K562 (cell line): ENCODE measurements around the gene DEF6. TPM values are rescaled to one million over a fixed set of nuclear protein-coding genes. Genes with fewer than 3 reads are reported as not detected.

Experiments used
- CBX3 ChIP-seq, 2 experiments: IDR thresholded peaks; 1 replicate in 1 of 2; 2 replicates in 1 of 2; pipeline ENCODE4 v1.6.1; 2012; ENCODE audit warnings: inconsistent platforms in 2 of 2, low read length in 2 of 2, borderline replicate concordance in 1 of 2, control low read depth in 1 of 2
- DEAF1 ChIP-seq: fragments of 450-650 bp; formaldehyde crosslinking; IDR thresholded peaks from 2 replicates; pipeline ENCODE4 v1.4.0; 2020; ENCODE audit warnings: mild to moderate bottlenecking, moderate library complexity
- EHMT2 ChIP-seq: fragments of 450-650 bp; IDR thresholded peaks from 2 replicates; pipeline ENCODE4 v1.6.1; 2018; ENCODE audit warnings: antibody characterized with exemption
- EWSR1 ChIP-seq: fragments of 450-650 bp; IDR thresholded peaks from 2 replicates; pipeline ENCODE4 v1.6.1; 2018; ENCODE audit warnings: borderline replicate concordance, mild to moderate bottlenecking, low read depth, moderate library complexity; ENCODE audit not compliant: partially characterized antibody
- GABPB1 ChIP-seq: sonication (generic); formaldehyde crosslinking; IDR thresholded peaks from 2 replicates; pipeline ENCODE4 v1.8.0; 2022; ENCODE audit warnings: mild to moderate bottlenecking, missing genetic modification reagents
- HOXB6 ChIP-seq: fragments of 250-450 bp; sonication (Bioruptor Pico); IDR thresholded peaks from 2 replicates; pipeline ENCODE4 v1.5.1; 2022; ENCODE audit warnings: mild to moderate bottlenecking, borderline replicate concordance
- MED1 ChIP-seq: sonication (generic); formaldehyde crosslinking; IDR thresholded peaks from 2 replicates; pipeline ENCODE4 v1.8.1; 2023; ENCODE audit warnings: missing genetic modification reagents, borderline replicate concordance
- NR1H2 ChIP-seq: sonication (generic); formaldehyde crosslinking; IDR thresholded peaks from 2 replicates; pipeline ENCODE4 v1.4.0; 2020; ENCODE audit warnings: mild to moderate bottlenecking, missing genetic modification reagents
- TAF1 ChIP-seq: IDR thresholded peaks from 2 replicates; pipeline ENCODE4 v1.6.1; 2011; ENCODE audit warnings: mild to moderate bottlenecking, low read length, moderate library complexity; ENCODE audit not compliant: insufficient read depth, control insufficient read depth, severe bottlenecking; ENCODE audit errors: extremely low read depth
- TFAP4 ChIP-seq: sonication (generic); formaldehyde crosslinking; IDR thresholded peaks from 2 replicates; pipeline ENCODE4 v1.8.0; 2022; ENCODE audit warnings: missing genetic modification reagents, mild to moderate bottlenecking, moderate library complexity, borderline replicate concordance
- ZBTB17 ChIP-seq: fragments of 450-650 bp; formaldehyde crosslinking; IDR thresholded peaks from 2 replicates; pipeline ENCODE4 v1.4.0; 2020; ENCODE audit warnings: mild to moderate bottlenecking
- ZNF280B ChIP-seq: fragments of 250-450 bp; sonication (Bioruptor Pico); IDR thresholded peaks from 2 replicates; pipeline ENCODE4 v1.5.1; 2021; ENCODE audit warnings: mild to moderate bottlenecking
- polyA plus RNA-seq, 8 experiments: library from polyadenylated mRNA; depleted of rRNA in 4 of 8; stranded (reverse) in 5 of 8; unstranded in 3 of 8; fragments of >200 nt; fragmentation: Nextera tagmentation in 2 of 8; fragmentation: Illumina TruSeq in 1 of 8; extraction: Ambion mirVana in 2 of 8; extraction: Trizol in 1 of 8; gene quantifications; 2 replicates each; pipeline versions ENCODE4 v1.2.1 to v1.2.3, GENCODE V29; 2011 to 2014; ENCODE audit warnings: inconsistent platforms in 1 of 8, missing spikeins in 1 of 8
- total RNA-seq, 7 experiments: library from RNA; depleted of rRNA in 6 of 7; stranded (reverse); fragments of >200 nt in 6 of 7; fragmentation: Illumina TruSeq in 2 of 7; extraction: Trizol in 2 of 7; gene quantifications; 2 replicates each; pipeline versions ENCODE4 v1.2.1 to v1.2.3, GENCODE V29; 2011 to 2021; ENCODE audit warnings: low replicate concordance in 1 of 7
- TF ChIP-seq, protein P1 (sequence below), 2 experiments: fragments of 450-650 bp; formaldehyde crosslinking in 1 of 2; IDR thresholded peaks; 2 replicates each; pipeline versions ENCODE4 v1.4.0 to v1.6.1; 2014 to 2020; ENCODE audit warnings: mild to moderate bottlenecking in 2 of 2, borderline replicate concordance in 1 of 2, low read depth in 1 of 2

The DEF6 gene
- total and polyA plus RNA-seq, 9 of the 15 experiments (the other 6 are each of a cell fraction or from before 2014, with no cell fraction given): 1.3 to 44.6 (median 22.7) TPM

GRCh38 chr6:35343092-35343834 lies 45.6 kb downstream of the DEF6 start (continued):
- no peak for TF ChIP-seq CBX3 (IDR thresholded peaks at IDR 0.05; ENCODE audit: borderline replicate concordance in 1 of 2, low read length in 2 of 2)
- no peak for TF ChIP-seq ZNF280B (CRISPR knock-in tag)
- TF ChIP-seq HOXB6 (CRISPR knock-in tag): no peak
- TF ChIP-seq EWSR1: no peak
- TF ChIP-seq, protein P1, sequence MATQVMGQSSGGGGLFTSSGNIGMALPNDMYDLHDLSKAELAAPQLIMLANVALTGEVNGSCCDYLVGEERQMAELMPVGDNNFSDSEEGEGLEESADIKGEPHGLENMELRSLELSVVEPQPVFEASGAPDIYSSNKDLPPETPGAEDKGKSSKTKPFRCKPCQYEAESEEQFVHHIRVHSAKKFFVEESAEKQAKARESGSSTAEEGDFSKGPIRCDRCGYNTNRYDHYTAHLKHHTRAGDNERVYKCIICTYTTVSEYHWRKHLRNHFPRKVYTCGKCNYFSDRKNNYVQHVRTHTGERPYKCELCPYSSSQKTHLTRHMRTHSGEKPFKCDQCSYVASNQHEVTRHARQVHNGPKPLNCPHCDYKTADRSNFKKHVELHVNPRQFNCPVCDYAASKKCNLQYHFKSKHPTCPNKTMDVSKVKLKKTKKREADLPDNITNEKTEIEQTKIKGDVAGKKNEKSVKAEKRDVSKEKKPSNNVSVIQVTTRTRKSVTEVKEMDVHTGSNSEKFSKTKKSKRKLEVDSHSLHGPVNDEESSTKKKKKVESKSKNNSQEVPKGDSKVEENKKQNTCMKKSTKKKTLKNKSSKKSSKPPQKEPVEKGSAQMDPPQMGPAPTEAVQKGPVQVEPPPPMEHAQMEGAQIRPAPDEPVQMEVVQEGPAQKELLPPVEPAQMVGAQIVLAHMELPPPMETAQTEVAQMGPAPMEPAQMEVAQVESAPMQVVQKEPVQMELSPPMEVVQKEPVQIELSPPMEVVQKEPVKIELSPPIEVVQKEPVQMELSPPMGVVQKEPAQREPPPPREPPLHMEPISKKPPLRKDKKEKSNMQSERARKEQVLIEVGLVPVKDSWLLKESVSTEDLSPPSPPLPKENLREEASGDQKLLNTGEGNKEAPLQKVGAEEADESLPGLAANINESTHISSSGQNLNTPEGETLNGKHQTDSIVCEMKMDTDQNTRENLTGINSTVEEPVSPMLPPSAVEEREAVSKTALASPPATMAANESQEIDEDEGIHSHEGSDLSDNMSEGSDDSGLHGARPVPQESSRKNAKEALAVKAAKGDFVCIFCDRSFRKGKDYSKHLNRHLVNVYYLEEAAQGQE (IDR thresholded peaks at IDR 0.05; ENCODE audit: borderline replicate concordance): no peak; the same call in 1 of the 2 replicates
- TF ChIP-seq, protein P1 (CRISPR knock-in tag; IDR thresholded peaks at IDR 0.05; ENCODE audit: low read depth): no peak
- TF ChIP-seq ZBTB17 (CRISPR knock-in tag): peak; percentile 32; the same call in 1 of the 2 replicates
- no peak for TF ChIP-seq DEAF1 (CRISPR knock-in tag)
- TF ChIP-seq TFAP4 (CRISPR knock-in tag): 0 out of 2 replicates have a peak, but pooled peaks have one; percentile 16
- TF ChIP-seq EHMT2: no peak
- TF ChIP-seq MED1 (CRISPR knock-in tag): no peak
- no peak for TF ChIP-seq GABPB1 (CRISPR knock-in tag)
- TF ChIP-seq NR1H2 (CRISPR knock-in tag): no peak
- TF ChIP-seq TAF1: no peak
